HEK293 (cell line): Measurements from ENCODE around the gene ASB4.

Source experiments
- CTCF ChIA-PET: fragments of 350-600 bp; formaldehyde crosslinking; extraction: SDS; loops from one replicate; lab custom pipeline; 2021; ENCODE audit warnings: antibody characterized with exemption; lab: Yijun Ruan, JAX
- POLR2A ChIA-PET: fragments of 300-600 bp; formaldehyde crosslinking; extraction: SDS; loops from one replicate; lab custom pipeline; 2020; ENCODE audit warnings: antibody characterized with exemption, inconsistent platforms; lab: Yijun Ruan, JAX
- H3K27ac ChIP-seq: fragments of 200-500 bp; sonication (Bioruptor generic); 2 replicates; pipeline ENCODE4 v1.5.1; 2014; ENCODE audit warnings: low read depth, low read length, control low read depth, inconsistent platforms; ENCODE audit errors: extremely low read depth
- H3K36me3 ChIP-seq, 2 experiments: fragments of 200-500 bp in 1 of 2; sonication (Bioruptor generic) in 1 of 2; 1 replicate in 1 of 2; 2 replicates in 1 of 2; pipeline ENCODE4 v1.5.1; 2014 to 2017; ENCODE audit warnings: inconsistent platforms in 2 of 2, low read length in 2 of 2; ENCODE audit not compliant: control insufficient read depth in 2 of 2, insufficient read depth in 1 of 2
- H3K4me1 ChIP-seq: fragments of 200-500 bp; sonication (Bioruptor generic); 2 replicates; pipeline ENCODE4 v1.5.1; 2014; ENCODE audit warnings: mild to moderate bottlenecking, low read length, inconsistent platforms; ENCODE audit not compliant: control insufficient read depth, insufficient read depth
- H3K4me3 ChIP-seq: 2 replicates; pipeline ENCODE4 v1.5.1; 2011; ENCODE audit warnings: low read depth, mild to moderate bottlenecking, control low read depth, low read length, moderate library complexity
- H3K9me3 ChIP-seq: fragments of 200-500 bp; sonication (Bioruptor generic); 2 replicates; pipeline ENCODE4 v1.5.1; 2014; ENCODE audit warnings: low read depth, low read length, inconsistent platforms; ENCODE audit not compliant: control insufficient read depth, insufficient read depth
- ATF2 ChIP-seq: fragments of 450-650 bp; formaldehyde crosslinking; IDR thresholded peaks from 2 replicates; pipeline ENCODE4 v1.5.1; 2016; ENCODE audit warnings: missing biosample characterization, missing genetic modification characterization, low read depth
- FEZF1 ChIP-seq: fragments of 450-650 bp; formaldehyde crosslinking; IDR thresholded peaks from 2 replicates; pipeline ENCODE4 v1.5.1; 2016; ENCODE audit warnings: missing biosample characterization, missing genetic modification characterization
- HOXC10 ChIP-seq: sonication (generic); formaldehyde crosslinking; IDR thresholded peaks from 2 replicates; pipeline ENCODE4 v1.8.1; 2023; ENCODE audit warnings: mild to moderate bottlenecking, missing genetic modification reagents
- KLF8 ChIP-seq: fragments of 450-650 bp; formaldehyde crosslinking; IDR thresholded peaks from 2 replicates; pipeline ENCODE4 v1.5.1; 2016; ENCODE audit warnings: missing biosample characterization, missing genetic modification characterization
- OSR2 ChIP-seq: fragments of 450-650 bp; formaldehyde crosslinking; IDR thresholded peaks from 2 replicates; pipeline ENCODE4 v1.5.1; 2016; ENCODE audit warnings: missing biosample characterization, missing genetic modification characterization
- ZBTB1 ChIP-seq: fragments of 450-650 bp; formaldehyde crosslinking; IDR thresholded peaks from 2 replicates; pipeline ENCODE4 v1.5.1; 2016; ENCODE audit warnings: missing biosample characterization, missing genetic modification characterization
- ZBTB20 ChIP-seq: fragments of 450-650 bp; formaldehyde crosslinking; IDR thresholded peaks from 2 replicates; pipeline ENCODE4 v1.5.1; 2016; ENCODE audit warnings: missing biosample characterization, missing genetic modification characterization
- ZFP37 ChIP-seq: fragments of 450-650 bp; formaldehyde crosslinking; IDR thresholded peaks from 2 replicates; pipeline ENCODE4 v1.5.1; 2016; ENCODE audit warnings: missing biosample characterization, missing genetic modification characterization
- ZFP41 ChIP-seq: fragments of 450-650 bp; formaldehyde crosslinking; IDR thresholded peaks from 2 replicates; pipeline ENCODE4 v1.5.1; 2016; ENCODE audit warnings: missing biosample characterization, missing genetic modification characterization, borderline replicate concordance
- ZNF121 ChIP-seq: fragments of 450-650 bp; formaldehyde crosslinking; IDR thresholded peaks from 2 replicates; pipeline ENCODE4 v1.5.1; 2016; ENCODE audit warnings: missing biosample characterization, missing genetic modification characterization
- ZNF341 ChIP-seq: fragments of 450-650 bp; formaldehyde crosslinking; IDR thresholded peaks from 2 replicates; pipeline ENCODE4; 2016; ENCODE audit warnings: low read depth, missing biosample characterization, missing genetic modification characterization
- ZNF362 ChIP-seq: fragments of 450-650 bp; formaldehyde crosslinking; IDR thresholded peaks from 2 replicates; pipeline ENCODE4 v1.5.1; 2016; ENCODE audit warnings: missing biosample characterization, missing genetic modification characterization
- ZNF600 ChIP-seq: fragments of 450-650 bp; formaldehyde crosslinking; IDR thresholded peaks from 2 replicates; pipeline ENCODE4 v1.5.1; 2016; ENCODE audit warnings: missing biosample characterization, missing genetic modification characterization
- ZNF704 ChIP-seq: fragments of 450-650 bp; formaldehyde crosslinking; IDR thresholded peaks from 2 replicates; pipeline ENCODE4 v1.5.1; 2016; ENCODE audit warnings: missing biosample characterization, missing genetic modification characterization
- ZNF747 ChIP-seq: fragments of 450-650 bp; formaldehyde crosslinking; IDR thresholded peaks from 2 replicates; pipeline ENCODE4 v1.5.1; 2016; ENCODE audit warnings: missing biosample characterization, missing genetic modification characterization
- ZNF792 ChIP-seq: fragments of 450-650 bp; formaldehyde crosslinking; IDR thresholded peaks from 2 replicates; pipeline ENCODE4 v1.5.1; 2016; ENCODE audit warnings: missing biosample characterization, missing genetic modification characterization
- ZSCAN23 ChIP-seq: fragments of 450-650 bp; formaldehyde crosslinking; IDR thresholded peaks from 2 replicates; pipeline ENCODE4 v1.5.1; 2016; ENCODE audit warnings: missing biosample characterization, missing genetic modification characterization
- TF ChIP-seq, protein P1 (sequence below): fragments of 450-650 bp; formaldehyde crosslinking; IDR thresholded peaks from 2 replicates; pipeline ENCODE4 v1.5.1; 2016; ENCODE audit warnings: missing biosample characterization, missing genetic modification characterization
- TF ChIP-seq, protein P2 (sequence below): fragments of 450-650 bp; formaldehyde crosslinking; IDR thresholded peaks from 2 replicates; pipeline ENCODE4 v1.5.1; 2016; ENCODE audit warnings: missing biosample characterization, missing genetic modification characterization

ASB4 gene

DNA sequence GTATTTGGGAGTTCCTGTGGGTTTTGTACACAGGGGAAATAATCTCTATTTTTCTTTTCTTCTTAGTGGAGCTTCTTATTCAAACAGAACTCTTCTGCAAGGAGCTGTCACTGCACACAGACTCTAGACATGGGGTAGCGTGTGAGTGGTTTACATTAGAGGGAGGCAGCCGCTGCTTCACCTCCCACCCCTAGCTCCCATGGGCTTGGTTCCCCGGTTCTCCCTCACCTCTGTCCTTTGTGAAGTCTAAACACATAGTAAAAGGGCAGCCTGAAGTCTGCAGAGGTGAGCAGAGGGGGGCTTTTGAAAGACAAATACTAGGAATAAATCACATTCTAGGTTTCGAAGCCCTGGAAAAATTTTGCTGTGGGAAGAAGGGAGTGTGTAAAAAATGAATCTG lies 5.5 kb downstream of the ASB4 start:
- POLR2A ChIA-PET, result no interaction called here
- no peaks in the 10 kb centered on the region for H3K36me3 ChIP-seq
- TF ChIP-seq ZSCAN23 (tag by site-specific recombination), result no peak
- TF ChIP-seq, protein P1, sequence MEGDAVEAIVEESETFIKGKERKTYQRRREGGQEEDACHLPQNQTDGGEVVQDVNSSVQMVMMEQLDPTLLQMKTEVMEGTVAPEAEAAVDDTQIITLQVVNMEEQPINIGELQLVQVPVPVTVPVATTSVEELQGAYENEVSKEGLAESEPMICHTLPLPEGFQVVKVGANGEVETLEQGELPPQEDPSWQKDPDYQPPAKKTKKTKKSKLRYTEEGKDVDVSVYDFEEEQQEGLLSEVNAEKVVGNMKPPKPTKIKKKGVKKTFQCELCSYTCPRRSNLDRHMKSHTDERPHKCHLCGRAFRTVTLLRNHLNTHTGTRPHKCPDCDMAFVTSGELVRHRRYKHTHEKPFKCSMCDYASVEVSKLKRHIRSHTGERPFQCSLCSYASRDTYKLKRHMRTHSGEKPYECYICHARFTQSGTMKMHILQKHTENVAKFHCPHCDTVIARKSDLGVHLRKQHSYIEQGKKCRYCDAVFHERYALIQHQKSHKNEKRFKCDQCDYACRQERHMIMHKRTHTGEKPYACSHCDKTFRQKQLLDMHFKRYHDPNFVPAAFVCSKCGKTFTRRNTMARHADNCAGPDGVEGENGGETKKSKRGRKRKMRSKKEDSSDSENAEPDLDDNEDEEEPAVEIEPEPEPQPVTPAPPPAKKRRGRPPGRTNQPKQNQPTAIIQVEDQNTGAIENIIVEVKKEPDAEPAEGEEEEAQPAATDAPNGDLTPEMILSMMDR, result no peak
- no peak for TF ChIP-seq HOXC10 (CRISPR knock-in tag)
- no peak for TF ChIP-seq ATF2 (tag by site-specific recombination)
- no peak for TF ChIP-seq ZNF600 (tag by site-specific recombination)
- TF ChIP-seq ZBTB1, result no peak
- no peak for TF ChIP-seq OSR2 (tag by site-specific recombination)
- TF ChIP-seq ZNF792, result no peak
- no peak for TF ChIP-seq ZFP41 (tag by site-specific recombination)
- TF ChIP-seq ZFP37 (tag by site-specific recombination), result no peak
- TF ChIP-seq, protein P2, sequence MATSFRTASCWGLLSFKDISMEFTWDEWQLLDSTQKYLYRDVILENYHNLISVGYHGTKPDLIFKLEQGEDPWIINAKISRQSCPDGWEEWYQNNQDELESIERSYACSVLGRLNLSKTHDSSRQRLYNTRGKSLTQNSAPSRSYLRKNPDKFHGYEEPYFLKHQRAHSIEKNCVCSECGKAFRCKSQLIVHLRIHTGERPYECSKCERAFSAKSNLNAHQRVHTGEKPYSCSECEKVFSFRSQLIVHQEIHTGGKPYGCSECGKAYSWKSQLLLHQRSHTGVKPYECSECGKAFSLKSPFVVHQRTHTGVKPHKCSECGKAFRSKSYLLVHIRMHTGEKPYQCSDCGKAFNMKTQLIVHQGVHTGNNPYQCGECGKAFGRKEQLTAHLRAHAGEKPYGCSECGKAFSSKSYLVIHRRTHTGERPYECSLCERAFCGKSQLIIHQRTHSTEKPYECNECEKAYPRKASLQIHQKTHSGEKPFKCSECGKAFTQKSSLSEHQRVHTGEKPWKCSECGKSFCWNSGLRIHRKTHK (tag by site-specific recombination), result no peak
- CTCF ChIA-PET, result interaction anchor here (0.5 to 2.4 kb wide), 7 partner anchors 12 to 199 kb away, joined by 3 to 13 read pairs (median 5); no protein-coding TSS in a partner anchor
- H3K4me3 ChIP-seq, result no peak overlapping the region
- no peak overlapping the region for H3K27ac ChIP-seq
- H3K9me3 ChIP-seq, result no peaks in the 10 kb centered on the region
- peaks cover 5% of the 10 kb centered on the region; the same call in 1 of the 2 replicates for H3K4me1 ChIP-seq

- H3K4me3 ChIP-seq, result no peak overlapping the region
- ChIA-PET CTCF (interaction anchor here (0.9 to 2.4 kb wide), 6 partner anchors 15 to 198 kb away, joined by 3 to 13 read pairs (median 8); no protein-coding TSS in a partner anchor), POLR2A (no interaction called here)
- no peaks in the 10 kb centered on the region for H3K36me3 ChIP-seq
- no peak for TF ChIP-seq ZNF121 (tag by site-specific recombination)
- TF ChIP-seq ZNF704 (tag by site-specific recombination), result no peak
- no peak for TF ChIP-seq ZBTB20 (tag by site-specific recombination)
- no peak for TF ChIP-seq ZNF362
- TF ChIP-seq ZBTB1, result no peak
- TF ChIP-seq FEZF1 (tag by site-specific recombination), result peak; percentile 53; the same call in 1 of the 2 replicates
- TF ChIP-seq ZNF341, result no peak
- TF ChIP-seq KLF8 (tag by site-specific recombination), result peak; percentile 62; the same call in 1 of the 2 replicates
- no peak for TF ChIP-seq ZNF747 (tag by site-specific recombination)
- no peak overlapping the region for H3K27ac ChIP-seq
- H3K4me1 ChIP-seq, result peaks cover 5% of the 10 kb centered on the region; the same call in 1 of the 2 replicates
- no peaks in the 10 kb centered on the region for H3K9me3 ChIP-seq
Observed at GRCh38 chr7:95491634-95492314, 6.0 kb downstream of the ASB4 start.
